Middle frontal gyrus (tissue), 1 donor: Measurements from ENCODE around the gene SLC16A2.
"Not testable (repeated sequence)": the region's sequence is repeated elsewhere in the genome, so short reads cannot be mapped to it uniquely, and the experiment has no call there.

Experiments
- DNase-seq: peaks from one replicate; pipeline ENCODE4 v3.0.0-alpha.2; 2015; ENCODE audit warnings: low spot score; ENCODE audit errors: extremely low spot score

Gene SLC16A2

GRCh38 chrX:74506317-74507115 is 85.2 kb downstream of the SLC16A2 start:
- no peak for DNase-seq

- DNase-seq = no peak
Observed at GRCh38 chrX:74507191-74507590, 85.9 kb downstream of the SLC16A2 start.

- no peak for DNase-seq
Observed at GRCh38 chrX:74509989-74510388, 88.7 kb downstream of the SLC16A2 start.

- no peak for DNase-seq
Observed at GRCh38 chrX:74510401-74510800, 89.1 kb downstream of the SLC16A2 start.

GRCh38 chrX:74511704-74512103 is 90.4 kb downstream of the SLC16A2 start:
- DNase-seq = no peak

GRCh38 chrX:74514384-74514783 is 93.1 kb downstream of the SLC16A2 start:
- DNase-seq = no peak

GRCh38 chrX:74515356-74515755 is 94.1 kb downstream of the SLC16A2 start:
- DNase-seq = no peak

- DNase-seq = not testable (repeated sequence)
Observed at GRCh38 chrX:74516013-74516412, 94.7 kb downstream of the SLC16A2 start.

- DNase-seq = no peak
Observed at GRCh38 chrX:74519870-74520269, 98.6 kb downstream of the SLC16A2 start.

- DNase-seq = no peak
Observed at GRCh38 chrX:74520291-74520690, 99.0 kb downstream of the SLC16A2 start.

GRCh38 chrX:74520896-74521295 is 99.6 kb downstream of the SLC16A2 start:
- no peak for DNase-seq

- DNase-seq = no peak
Observed at GRCh38 chrX:74521961-74522751, 100.9 kb downstream of the SLC16A2 start.

GRCh38 chrX:74523224-74523623 is 101.9 kb downstream of the SLC16A2 start:
- no peak for DNase-seq

GRCh38 chrX:74523870-74524735 is 102.8 kb downstream of the SLC16A2 start:
- DNase-seq = no peak

- DNase-seq = no peak
Observed at GRCh38 chrX:74525116-74525515, 103.8 kb downstream of the SLC16A2 start.

- DNase-seq = no peak
Observed at GRCh38 chrX:74526764-74527163, 105.5 kb downstream of the SLC16A2 start.

- no peak for DNase-seq
Observed at GRCh38 chrX:74527350-74527749, 106.1 kb downstream of the SLC16A2 start.

- no peak for DNase-seq
Observed at GRCh38 chrX:74529311-74529710, 108.0 kb downstream of the SLC16A2 start.

- DNase-seq = no peak
Observed at GRCh38 chrX:74531081-74531480, 109.8 kb downstream of the SLC16A2 start.

GRCh38 chrX:74534569-74535038 is 113.3 kb downstream of the SLC16A2 start:
- DNase-seq = no peak

GRCh38 chrX:74535086-74535407 is 113.8 kb downstream of the SLC16A2 start:
- DNase-seq = no peak
